ENCODE results near the gene CHST8.

- TF ChIP-seq, protein P1, sequence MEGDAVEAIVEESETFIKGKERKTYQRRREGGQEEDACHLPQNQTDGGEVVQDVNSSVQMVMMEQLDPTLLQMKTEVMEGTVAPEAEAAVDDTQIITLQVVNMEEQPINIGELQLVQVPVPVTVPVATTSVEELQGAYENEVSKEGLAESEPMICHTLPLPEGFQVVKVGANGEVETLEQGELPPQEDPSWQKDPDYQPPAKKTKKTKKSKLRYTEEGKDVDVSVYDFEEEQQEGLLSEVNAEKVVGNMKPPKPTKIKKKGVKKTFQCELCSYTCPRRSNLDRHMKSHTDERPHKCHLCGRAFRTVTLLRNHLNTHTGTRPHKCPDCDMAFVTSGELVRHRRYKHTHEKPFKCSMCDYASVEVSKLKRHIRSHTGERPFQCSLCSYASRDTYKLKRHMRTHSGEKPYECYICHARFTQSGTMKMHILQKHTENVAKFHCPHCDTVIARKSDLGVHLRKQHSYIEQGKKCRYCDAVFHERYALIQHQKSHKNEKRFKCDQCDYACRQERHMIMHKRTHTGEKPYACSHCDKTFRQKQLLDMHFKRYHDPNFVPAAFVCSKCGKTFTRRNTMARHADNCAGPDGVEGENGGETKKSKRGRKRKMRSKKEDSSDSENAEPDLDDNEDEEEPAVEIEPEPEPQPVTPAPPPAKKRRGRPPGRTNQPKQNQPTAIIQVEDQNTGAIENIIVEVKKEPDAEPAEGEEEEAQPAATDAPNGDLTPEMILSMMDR (conservative IDR thresholded peaks at IDR 0.05 in 1 of 2, IDR thresholded peaks at IDR 0.05 in 1 of 2; ENCODE audit: extremely low read depth in 1 of 2, insufficient read depth in 1 of 2, low read depth in 1 of 2, low read length in 2 of 2): no peak
- TF ChIP-seq EZH2 (IDR thresholded peaks at IDR 0.05; ENCODE audit: borderline replicate concordance, low read length): no peak
These were observed 174.6 kb downstream of the CHST8 start, which contains the start of gene KCTD15 for GRCh38 chr19:33796164-33796875.

Data from mammary epithelial cell (primary cell).